Gastrocnemius medialis (tissue), 4 donors: ENCODE data around the gene BLTP3A.
"Not testable (repeated sequence)": the region's sequence is repeated elsewhere in the genome, so short reads cannot be mapped to it uniquely, and the experiment has no call there.

Source experiments
- CTCF ChIP-seq, 5 experiments: fragments of 450-650 bp in 3 of 5; fragments of 200-600 bp in 2 of 5; sonication (generic) in 2 of 5; IDR thresholded peaks in 4 of 5; conservative IDR thresholded peaks in 1 of 5; 1 replicate in 4 of 5; 2 replicates in 1 of 5; pipeline ENCODE4 v1.5.1; 2016 to 2019; ENCODE audit warnings: antibody characterized with exemption in 5 of 5, mild to moderate bottlenecking in 3 of 5, moderate library complexity in 3 of 5
- POLR2A ChIP-seq, 2 donors: fragments of 450-650 bp; IDR thresholded peaks; one replicate each; pipeline ENCODE4 v1.6.1; 2017; ENCODE audit warnings: antibody characterized with exemption in 2 of 2, mild to moderate bottlenecking in 2 of 2, moderate library complexity in 2 of 2

GRCh38 chr6:34744294-34744647 is 47.6 kb upstream of the BLTP3A start:
- TF ChIP-seq CTCF (IDR thresholded peaks at IDR 0.05 in 4 of 5, conservative IDR thresholded peaks at IDR 0.05 in 1 of 5); POLR2A (IDR thresholded peaks at IDR 0.05): not testable (repeated sequence)
